GM19351 (cell line): ENCODE measurements around the gene NAT14.

Experiments used
- ATAC-seq: cut with Tn5 transposase; IDR thresholded peaks from one replicate; pipeline ENCODE4 v1.9.1; 2021; ENCODE audit warnings: mild to moderate bottlenecking, moderate library complexity; ENCODE audit not compliant: unreplicated experiment

Gene NAT14

DNA sequence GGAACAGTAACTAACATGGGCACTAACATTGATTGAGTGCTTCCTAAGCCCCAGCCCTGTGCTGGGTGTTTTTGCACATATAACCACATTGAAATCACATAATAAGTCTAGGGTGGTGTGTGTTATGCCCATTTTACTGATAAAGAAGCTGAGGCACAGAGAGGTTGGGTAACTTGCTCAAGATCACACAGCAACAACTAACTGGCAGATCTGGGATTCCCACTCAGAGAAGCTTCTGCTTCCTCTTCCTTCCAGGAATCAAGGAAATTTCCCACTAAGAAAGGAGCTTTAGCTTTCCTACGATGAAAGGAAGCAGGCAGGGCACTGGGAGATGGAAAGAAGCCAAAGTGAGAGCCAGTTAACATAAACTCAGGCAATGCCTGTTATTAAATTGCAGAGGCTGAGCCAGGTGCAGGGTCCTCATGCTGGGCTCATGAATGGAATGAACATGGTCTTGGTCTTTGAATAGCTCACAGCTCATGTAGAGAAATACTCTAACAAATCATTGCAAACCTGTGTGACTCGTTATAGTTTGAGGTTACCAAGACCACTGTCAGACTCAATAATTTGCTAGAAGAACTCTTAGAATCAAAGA, 13.4 kb downstream of the NAT14 start:
- ATAC-seq = no peak

DNA sequence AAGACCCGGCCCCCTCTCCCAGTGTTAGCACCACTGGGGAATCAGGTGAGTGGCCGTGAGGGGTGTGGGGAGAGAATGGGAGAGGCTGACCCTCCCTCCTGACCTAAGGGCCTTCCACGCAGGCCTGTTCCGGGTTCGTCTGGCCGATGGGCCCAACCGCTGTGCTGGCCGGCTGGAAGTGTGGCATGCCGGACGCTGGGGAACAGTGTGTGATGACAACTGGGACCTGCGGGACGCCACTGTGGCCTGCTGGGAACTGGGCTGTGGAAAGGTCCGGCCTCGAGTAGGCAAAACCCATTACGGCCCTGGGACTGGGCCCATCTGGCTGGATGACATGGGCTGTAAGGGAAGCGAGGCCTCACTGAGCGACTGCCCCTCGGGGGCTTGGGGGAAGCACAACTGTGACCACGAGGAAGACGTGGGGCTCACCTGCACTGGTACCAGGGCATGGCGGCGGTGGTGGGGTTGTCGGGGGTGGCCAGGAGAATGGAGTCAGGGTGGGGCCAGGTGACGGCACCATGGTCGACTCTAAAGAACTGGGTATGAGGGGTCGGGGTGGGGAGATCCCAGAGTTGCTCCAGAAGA, 15.5 kb downstream of the NAT14 start:
- ATAC-seq = no peak

DNA sequence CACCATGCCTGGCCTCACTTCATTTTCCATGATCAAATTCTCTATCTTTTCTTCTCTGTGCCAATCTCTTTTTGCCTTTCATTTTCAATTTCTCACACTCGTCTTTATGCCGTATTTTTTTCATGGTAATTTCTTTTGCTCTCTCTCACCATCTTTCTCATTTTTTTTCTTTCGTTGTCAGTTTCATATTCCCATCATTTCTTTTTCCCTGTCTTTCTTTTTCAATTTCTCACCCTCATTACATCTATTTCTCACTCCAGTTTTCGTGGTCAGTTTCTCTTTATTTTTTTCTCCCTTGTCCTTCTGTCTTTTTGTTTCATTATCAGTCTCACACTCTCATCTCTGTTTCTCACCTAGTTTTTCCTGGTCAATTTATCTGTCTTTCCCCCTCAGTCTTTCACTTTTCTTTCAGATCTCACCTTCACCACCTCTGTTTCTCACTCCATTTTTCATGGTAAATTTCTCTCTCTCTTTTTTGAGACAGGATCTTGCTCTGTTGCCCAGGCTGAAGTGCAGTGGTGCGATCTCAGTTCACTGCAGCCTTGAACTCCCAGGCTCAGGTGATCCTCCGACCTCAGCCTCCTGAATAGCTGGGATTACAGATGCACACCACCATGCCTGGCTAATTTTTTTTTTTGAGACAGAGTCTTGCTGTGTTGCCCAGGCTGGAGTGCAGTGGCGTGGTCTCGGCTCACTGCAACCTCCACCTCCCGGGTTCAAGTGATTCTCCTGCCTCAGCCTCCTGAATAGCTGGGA, 17.4 kb downstream of the NAT14 start:
- no peak for ATAC-seq

DNA sequence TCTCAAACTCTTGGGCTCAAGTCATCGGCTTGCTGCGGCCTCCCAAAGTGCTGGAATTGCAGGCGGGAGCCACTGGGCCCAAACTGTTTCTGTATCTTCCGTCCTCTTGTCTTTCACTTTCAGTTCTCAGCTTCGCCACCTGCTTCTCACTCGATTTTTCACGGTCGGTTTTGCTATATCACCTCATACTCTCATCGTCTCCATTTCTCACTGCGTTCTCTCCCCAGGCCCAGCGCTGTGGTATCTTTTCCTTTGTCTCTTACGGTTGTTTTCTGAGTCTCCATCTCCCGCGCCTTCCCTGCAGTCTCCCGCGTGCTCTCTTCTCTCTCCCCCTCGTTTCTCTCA, 18.1 kb downstream of the NAT14 start:
- no peak for ATAC-seq

DNA sequence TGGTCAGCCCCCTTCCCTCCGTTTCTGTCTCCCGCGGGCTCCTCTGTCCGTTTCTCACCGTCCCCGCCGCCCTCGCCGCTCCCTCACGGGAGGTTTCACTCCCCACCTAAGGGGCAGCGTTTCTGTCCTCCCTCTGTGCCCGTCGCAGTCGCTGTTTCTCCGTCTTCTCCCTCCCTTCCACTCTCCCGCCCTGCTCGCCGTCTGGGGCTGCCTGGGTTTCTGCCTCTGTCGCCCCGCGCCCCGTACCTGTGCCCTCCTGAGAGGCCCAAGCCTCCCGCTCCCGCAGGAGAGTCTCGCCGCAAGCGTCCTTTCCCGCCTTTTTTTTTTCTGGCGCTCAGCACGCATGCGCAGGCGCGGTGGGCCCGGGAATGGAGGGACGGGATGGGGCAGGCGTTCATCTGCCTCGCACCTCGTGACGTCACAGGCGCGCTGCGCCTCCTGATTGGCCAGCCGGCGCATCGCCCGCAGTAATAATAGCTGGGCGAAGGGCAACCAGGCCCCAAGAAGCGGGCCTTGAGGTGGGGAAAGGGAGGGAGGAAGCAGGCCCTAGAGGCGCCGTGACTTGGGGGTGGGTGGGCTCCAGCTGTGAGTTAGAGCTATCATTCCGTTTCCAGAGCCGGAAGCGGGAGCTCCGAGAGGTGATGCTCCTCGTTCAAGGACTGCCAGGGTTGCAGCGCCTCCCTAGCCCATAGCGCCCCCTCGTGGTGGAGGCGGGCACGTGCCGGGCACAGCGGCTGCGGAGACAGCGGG, 18.7 kb downstream of the NAT14 start:
- ATAC-seq = peak; percentile 90

DNA sequence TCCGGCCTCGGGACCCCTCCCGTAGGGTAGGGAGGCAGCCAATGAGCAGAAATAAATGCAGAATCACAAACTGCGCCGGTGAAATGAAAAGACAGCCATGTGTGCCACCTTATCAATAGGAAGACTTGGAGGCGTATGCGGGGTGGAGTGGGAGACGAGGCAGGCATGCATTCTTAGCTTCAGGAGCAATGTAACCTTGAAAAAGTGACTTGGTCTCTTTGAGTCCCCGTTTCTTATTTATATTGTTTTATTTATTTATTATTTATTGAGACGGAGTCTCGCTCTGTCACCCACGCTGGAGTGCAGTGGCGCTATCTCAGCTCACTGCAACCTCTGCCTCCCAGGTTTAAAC, 19.2 kb downstream of the NAT14 start:
- no peak for ATAC-seq

DNA sequence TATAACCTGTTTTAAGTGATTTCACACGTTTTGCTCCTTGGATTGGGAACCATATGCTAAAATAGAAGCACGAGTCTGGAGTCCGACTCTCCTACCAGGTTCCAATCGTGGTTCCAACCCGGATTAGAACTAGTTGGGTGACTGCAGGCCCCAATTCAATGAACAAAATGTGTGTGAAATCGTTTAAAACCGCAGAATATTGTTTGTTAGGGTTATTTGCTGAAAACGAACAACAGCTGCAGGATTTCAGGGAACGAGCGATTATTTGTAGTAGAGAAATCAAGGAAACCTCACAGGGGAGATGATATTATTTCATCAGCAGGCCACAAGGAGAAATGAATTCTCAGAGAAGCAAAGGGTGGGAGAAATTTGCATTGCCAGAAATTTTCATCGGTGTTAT, 20.0 kb downstream of the NAT14 start:
- no peak for ATAC-seq

DNA sequence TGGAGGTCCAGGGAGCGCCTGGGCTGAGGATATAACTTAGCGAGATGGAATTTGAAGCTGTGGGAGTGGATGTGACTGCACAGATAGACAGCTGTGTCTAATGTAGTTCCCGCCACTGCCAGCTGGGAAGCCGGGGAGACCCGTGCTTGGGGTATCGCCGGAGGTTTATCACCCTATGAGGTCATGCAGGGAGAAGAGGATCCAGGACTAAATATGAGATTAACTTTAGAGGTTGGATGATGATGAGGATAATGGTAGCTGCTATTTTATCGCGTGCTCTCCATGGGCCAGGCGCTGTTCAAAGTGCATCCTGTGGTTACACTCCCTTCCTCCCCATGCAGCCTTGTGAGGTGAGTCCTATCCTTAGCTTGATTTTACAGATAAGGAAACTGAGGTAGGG, 23.1 kb downstream of the NAT14 start:
- no peak for ATAC-seq

DNA sequence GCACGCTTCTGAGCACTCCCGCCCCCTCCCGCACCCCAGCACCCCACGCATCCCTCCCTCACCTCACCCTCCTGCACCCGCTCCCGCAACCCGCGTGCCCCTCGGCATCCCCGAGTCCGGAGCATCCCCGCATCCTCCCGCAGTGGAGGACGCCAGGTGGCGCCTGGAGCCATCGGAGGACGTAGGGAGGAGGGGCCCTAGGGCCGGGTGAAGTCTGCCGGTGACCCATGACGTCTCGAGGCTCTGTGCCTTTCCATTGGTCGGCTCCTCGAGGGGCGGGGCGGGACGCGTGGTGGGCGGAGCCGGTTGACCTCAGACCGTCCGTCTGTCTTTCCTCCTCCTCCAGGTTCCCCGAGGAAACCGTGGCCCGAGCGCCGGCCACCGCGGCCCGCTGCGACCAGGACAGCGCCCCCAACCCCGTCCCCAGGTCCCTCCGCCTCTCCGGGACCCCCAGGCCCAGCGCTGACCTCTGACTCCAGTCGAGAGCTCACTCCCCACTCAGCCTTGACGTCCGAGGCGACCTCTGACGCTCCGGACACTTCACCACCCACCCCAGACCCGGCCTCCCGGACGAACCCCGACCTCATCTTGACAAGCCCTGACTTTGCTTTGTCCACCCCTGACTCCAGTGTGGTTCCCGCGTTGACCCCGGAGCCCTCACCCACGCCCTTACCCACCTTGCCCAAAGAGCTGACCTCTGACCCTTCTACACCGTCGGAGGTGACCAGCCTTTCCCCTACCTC, 32.1 kb downstream of the NAT14 start:
- peak; percentile 99 for ATAC-seq

DNA sequence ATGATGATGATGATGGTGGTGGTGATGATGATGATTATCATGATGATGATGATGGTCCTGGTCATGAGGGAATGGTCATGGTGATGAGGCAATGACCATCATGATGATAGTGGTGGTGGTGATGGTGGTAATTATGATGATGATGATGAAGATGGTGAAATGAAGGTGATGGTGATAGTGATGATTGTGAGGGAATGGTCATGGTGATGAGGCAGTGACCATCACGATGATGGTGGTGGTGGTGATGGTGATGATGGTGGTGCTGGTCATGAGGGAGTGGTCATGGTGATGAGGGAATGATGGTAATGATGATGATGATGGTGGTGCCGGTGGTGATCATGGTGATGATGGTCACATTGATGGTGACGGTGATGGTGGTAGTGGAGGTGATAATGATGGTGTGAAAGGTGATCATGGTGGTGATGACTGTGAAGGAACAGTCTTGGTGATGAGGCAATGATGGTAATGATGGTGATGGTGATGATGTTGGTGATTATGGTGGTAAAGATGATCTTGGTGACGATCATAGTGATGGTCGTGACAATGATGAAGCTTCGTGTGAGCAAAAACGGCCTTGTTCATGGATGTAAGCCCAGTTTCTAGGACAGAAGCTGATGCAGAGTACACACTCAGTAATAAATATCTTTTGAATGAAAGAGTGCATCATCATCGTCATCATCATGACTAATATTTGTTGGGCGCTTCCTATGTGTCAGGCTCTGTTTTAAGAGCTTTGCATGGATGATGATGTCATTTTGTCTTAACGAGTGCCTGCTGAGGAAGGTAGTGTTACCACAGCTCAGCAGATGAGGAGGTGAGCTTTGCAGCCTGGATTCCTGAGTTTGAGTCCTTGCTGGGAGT, 34.7 kb downstream of the NAT14 start:
- no peak for ATAC-seq

DNA sequence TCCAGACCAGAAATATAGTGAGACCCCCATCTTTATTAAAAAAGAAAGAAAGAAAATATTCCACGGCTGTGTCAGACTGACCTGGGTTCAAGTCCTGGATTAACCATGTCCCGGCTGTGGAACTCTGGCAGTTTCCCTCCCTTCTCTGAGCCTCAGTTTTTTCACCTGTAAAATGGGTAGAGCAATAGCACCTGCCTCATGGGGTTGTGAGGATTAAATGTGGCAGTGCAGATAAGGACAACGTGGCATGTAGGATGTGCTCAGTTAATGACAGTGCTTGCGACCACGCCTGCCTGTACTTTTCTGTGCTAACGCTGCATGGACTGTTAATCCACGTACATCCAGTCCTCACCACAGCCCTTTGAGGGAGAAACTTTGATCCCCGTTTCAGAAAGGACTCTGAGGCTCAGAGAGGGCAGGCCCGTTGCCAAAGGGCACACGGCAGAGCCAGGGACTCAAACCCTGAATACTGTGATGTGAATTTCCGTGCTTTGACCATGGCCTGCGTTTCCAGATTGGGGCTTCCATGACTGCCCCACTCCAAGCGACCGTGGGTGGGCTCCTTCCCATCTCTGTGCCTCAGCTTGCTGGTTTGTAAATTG, 35.8 kb downstream of the NAT14 start:
- ATAC-seq = no peak

DNA sequence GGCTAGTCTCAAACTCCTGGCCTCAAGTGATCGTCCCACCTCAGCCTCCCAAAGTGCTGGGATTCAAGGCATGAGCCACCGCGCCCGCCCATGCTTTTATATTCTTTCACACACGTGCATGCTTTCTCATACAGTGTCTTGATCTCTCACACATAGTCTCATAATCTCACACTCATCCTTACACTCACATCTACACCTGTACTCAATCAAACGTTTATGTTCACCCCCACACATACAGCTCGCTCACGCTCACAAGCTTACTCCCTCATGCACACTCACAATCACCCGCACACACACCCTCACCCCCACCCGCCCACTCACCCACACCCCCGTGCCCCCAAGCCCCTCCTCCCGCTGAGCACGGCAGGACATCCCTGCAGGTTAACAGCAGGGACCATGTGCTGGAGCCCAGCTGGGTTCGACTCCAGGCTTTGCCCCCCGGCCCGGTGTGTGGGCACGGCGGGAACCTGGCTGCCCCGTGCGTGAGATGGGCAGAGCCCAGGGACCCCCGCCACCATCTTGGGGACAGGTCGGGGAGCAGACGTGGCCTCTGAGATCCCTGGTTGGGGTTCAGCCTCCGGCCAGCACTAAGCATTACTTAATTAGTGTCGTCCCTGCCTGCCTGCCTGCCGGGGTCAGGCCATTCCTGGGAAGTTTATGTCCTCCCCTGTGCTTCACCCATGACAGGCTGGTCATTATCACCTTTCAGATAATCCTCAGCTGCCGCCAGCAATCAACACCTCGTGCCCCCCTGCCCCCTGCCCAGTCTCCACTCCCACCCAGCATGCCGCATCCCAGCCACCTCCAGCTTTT, 40.5 kb downstream of the NAT14 start:
- ATAC-seq = no peak

DNA sequence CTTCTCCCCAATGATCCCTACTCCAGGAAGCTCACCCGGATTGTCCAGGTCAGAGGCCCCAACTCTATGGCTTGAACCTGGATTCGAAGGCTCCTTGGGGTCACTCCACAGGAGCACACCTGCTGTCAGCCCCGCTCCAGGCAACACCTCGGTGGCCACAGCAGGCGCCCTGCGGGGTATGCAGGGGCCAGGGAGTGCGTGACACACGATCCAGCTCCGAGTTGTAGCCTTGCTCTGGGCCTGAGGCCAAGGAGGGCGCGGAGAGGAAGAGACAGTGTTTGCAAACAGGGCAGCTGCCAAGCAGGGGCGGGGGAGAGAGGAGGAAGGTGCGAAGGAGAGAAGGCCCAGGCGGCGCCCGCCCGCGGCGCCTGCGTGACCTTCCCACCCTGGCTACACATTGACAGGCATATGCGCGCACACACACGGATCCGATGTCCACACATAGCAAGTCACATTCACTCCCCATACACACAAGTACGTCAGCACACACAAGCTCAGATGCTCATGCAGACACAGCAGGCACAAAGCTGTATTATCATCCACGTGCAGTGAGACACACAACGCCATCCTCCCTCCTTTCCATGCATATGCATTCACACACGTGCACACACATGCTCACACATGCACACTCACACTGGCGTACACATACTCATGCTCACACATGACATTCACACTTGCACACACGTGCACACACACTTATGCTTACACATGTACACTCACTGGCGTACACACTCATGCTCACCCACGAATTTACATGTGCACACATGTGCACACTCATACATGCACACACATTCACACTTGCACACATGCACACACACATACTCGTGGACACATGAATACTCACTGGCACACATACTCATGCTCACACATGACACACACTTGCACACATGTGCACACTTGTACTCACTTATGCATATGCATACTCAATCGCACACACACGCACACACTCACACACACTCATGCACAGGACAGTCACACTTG, 41.5 kb downstream of the NAT14 start:
- ATAC-seq = no peak

DNA sequence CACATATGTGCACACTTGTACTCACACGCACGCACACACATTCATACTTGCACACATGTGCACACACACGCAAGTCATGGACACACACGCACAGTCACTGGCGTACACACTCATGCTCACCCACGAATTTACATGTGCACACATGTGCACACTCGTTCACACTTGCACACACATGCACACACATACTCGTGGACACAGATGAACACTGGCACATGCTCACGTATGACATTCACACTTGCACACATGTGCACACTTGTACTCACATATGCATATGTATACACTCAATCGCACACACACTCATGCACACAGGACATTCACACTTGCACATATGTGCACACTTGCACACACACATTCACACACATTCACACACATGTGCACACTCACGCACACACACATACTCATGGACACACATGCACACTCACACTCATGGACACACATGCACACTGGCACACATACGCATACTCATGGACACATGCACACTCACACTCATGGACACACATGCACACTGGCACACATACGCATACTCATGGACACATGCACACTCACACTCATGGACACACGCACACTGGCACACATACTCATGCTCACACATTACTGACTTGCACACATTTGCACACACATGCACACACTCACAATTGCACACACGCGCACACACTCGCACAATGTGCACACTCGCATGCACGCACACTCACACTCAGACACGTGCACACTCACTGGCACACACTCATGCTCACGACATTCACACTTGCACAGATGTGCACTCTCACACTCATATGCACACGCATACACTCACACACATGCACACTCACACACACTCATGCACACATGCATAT, 42.4 kb downstream of the NAT14 start:
- no peak for ATAC-seq

DNA sequence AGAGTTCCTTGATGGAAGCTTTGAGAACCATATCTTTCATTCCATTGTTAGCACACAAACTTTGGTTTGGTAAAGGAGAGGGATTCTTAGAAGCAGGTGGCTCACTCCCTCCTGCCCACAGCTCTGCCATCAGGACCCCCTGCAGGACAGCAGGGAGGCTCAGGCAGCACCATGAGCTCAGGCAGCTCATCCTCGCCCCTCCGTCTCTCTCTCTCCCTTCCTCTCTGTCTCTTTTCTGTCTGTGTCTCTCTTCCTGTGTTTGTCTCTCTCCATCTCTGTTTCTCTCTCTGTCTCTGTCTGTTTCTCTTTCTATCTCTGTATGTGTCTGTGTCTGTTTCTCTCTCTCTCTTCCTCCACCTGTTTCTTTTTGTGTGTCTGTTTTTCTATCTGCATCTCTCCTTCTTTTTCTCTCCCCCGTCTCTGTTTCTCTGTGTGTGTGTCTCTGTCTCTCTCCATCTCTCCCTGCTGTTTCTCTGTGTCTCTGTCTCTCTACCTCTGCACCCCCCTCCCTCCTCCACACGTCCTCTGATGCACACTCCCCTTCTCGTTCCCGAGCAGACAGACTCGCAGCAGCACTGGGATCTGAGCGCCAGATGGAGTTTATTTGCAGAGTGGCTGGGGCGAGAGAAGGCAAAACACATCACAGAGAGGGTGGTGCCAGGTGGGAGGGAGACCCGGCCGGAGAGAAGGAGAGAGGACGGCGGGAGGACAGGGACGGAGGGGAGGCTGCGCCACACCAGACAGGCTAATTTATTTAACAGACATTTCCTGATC, 43.2 kb downstream of the NAT14 start:
- ATAC-seq = no peak

DNA sequence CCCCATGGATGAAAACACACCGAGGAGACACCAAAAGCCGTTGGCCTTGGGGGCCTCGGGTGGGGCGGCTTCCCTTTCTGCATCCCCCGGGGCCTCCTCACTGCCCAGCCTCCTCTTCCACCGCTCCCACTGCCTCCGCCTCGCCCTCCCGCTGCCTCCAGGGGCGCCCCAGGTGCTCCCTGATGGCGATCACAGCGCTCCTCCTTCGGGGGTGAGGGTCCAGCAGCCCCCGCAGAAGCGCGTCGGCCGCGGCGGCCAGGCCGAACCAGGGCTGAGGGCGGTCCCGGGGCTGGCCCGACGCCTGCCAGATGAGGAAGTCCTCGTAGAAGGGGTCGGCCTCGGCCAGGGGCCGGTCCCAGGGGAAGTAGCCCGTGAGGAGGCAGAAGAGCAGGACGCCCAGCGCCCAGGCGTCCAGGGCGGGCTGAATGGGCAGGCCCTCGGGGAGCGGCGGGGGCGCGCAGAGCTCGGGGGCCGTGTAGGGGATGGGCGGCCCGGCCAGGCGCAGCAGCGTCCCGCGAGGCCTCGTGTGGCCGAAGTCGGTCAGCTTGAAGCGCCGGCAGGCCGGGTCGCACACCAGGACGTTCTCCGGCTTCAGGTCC, 44.7 kb downstream of the NAT14 start:
- ATAC-seq = no peak
